HS-5 (cell line): ENCODE results near the gene SLC27A2.

Experiments
- DNase-seq: peaks from one replicate; pipeline ENCODE4 v3.0.0-alpha.2; 2012; ENCODE audit warnings: low read depth

The SLC27A2 gene

DNA sequence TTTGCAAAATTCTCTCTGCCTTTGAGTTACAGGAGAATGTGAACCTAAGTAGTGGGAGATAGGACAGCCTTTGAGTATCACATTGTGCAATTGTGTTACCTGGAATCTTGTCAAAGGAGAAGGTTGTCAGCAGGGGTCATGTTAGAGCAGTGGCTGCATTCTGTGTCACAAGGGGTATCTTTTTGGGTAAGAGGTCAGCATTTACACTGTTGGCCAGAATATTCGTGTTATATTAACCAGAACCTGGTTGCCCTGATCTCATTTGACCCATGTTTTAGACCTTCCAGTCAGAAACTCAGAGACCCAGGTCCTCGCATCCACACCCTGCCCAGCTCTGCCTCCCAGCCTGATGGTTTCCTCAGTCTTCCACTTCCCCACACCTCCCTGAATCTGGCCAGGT is 56.3 kb downstream of the SLC27A2 start:
- DNase-seq: no peak

DNA sequence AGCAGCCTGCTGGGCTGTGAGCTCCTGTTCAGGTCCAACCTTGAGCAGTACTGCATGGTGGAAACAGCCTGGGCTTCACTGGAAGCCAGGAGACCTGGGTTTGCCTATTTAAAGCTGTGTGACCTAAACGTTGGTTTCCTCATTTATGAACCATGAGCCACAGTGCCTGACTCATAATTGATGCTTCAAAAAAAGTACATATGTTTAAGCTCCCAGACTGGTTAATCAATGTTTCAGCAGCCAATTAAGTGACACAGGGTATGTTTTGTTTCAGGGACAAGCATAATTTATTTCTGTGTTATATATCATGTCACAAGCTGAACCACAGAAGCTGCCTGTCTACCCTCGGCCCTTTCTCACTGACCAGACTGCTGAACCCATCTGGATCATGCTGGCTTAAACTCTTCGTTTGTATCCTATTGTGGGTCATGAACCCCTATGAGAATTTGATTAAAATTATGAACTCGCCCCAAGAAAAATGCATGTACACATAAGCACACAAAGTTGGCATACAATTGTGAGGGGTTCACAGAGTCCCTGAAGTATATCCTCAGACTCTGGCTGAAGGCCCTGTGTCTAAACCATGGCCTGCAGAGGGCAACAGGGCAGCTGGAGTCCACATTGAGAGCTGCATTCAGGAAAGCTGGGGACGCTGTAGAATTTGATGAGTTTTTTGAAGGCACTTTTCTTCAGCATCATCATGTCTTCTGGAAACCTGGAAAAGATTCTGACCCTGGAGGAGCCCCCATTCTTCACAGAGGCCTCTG is 59.9 kb downstream of the SLC27A2 start:
- DNase-seq: no peak

DNA sequence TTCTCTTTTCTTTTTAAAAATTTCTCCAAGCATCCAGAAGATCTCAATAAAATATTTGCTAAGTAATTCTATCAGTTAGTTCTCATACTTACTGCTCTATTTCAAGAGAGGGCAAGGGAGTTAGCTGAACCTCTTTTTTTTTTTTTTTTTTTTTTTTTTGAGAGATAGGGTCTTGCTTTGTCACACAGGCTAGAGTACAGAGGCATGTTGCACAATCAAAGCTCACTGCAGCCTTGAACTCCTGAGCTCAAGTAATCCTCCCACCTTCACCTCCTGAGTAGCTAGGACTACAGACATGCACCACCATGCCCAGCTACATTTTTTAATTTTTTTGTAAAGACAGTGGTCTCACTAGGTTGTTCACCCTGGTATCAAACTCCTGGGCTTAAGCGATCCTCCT is 62.2 kb downstream of the SLC27A2 start:
- DNase-seq: no peak

DNA sequence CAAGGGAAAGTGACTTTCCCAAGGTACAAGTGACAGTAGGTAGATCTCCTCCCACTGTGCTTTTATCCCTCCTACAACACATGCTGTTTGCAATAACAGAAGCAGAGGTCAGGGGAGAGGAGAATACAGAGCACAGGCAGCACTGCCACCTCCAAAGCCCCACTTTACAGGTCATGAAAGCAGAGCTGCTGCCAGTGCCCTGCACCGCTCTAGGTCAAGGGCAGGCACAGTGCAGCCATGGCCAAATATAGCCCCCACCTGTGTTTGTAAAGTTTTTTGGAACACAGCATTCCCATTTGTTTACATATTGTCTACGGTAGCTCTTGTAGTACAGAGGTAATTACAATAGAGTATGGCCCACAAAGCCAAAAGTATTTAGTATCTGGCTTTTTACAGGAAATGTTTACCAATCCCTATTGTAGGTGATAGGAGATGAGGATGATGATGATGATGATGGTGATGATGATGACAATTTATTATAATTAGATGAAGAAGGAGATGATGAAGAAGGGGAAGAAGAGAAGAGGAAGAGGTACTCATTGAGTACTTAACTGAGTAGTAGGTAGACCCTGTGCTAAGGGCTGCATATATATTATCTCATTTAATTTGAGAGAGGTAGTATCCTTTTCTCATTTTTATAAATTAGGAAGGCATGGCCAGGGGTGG is 63.1 kb downstream of the SLC27A2 start:
- DNase-seq: no peak

DNA sequence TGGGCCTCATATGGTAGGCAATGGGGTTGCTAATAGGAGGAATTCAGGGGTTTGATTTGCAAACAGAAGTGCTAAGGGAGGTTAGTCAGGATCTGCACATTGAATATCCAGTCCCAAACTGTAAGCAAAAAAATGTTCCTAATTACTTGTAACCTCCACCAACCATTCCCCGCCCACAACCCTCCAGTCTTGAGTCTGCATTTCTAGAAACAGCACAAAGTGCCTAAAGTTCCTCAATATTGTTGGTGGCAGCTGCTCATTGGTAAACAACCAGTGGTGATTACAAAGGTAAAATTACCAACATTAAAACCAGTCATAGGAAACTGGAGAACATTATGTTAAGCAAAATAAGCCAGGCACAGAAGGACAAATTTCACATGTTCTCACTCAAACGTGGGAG is 64.6 kb downstream of the SLC27A2 start:
- DNase-seq: no peak

DNA sequence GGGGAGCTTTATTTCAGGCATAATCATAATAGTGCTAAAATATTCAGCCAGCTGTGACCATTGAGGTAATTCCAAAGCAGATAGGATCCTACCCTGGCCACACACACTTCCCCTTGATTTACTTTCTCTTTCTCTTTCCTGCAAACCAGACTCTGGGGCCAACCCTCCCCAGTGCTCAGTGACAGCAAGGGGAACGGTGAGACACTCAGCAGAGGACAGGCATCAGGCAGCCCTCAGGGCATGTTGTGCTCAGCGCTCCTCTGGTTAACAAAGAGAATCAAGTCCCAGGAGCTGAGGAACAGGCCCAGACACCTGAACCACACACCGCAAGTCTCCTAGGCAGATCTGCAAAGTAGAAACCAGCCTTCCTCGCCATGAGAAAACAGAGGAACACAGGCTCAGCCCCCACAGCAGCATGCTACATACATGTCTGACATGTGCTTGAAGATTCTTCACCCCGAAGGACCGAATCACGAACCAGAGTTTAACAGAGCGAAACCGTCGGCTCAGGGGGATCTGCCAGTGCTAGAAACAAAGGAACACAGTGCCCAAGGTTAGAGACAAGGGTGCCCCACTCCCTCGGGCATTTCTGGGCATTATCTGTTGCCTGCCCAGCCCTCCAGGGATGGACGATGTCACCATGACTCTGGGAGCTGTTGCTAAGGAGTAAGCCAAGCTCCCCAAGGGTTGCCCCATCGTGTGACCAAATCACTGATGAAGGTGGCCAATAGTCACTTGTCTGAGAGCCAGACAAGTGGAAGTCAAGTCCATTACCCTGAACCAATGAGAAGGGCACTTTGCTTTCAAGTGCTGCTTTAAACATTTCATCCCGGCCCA is 66.0 kb downstream of the SLC27A2 start:
- DNase-seq: no peak

DNA sequence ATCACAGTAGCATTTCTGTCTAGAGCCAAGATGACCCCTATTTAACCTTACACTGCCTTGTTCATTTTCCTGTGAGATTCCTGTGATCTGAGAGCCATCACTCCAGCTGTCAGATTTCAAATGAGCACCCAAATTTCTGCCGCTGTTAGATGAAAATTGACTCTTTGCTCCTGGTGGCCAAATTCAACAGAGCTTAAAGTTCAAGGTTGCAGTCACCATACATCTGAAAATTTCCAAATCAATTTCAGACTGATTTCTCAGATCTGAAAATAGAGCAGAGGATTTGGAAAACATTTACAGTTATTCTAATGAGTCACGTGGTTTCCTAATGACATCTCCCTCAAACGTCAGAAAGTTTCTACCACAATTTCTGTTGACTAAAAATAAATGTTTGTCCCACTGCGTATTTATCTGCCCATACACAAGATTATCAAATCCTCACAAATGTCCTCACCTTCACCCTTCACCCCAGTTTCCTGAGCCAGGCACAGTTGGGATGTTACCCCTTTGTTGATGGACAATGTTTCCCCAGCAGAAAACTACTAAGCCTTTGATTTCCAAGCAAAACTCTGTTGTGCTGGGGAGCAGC is 67.1 kb downstream of the SLC27A2 start:
- no peak for DNase-seq

DNA sequence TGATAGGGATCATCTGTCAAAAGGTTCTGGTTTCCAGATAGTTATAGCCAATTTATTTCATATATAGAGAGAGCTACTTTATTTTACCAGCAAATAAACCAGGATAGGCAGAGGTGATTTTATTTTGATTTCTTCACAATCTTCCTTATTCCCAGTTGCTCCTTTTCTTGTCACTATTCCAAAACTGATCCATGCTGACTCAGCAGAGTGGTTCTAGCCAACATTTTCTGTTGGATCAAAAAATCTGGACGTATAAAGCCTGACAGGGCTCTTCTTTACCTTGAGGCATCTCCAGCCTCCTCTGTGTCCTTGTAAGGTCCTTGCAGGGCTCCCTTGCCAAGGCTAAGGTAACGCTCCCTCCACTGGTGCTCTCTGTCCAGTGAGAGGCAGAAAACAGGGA is 67.7 kb downstream of the SLC27A2 start:
- DNase-seq: no peak

DNA sequence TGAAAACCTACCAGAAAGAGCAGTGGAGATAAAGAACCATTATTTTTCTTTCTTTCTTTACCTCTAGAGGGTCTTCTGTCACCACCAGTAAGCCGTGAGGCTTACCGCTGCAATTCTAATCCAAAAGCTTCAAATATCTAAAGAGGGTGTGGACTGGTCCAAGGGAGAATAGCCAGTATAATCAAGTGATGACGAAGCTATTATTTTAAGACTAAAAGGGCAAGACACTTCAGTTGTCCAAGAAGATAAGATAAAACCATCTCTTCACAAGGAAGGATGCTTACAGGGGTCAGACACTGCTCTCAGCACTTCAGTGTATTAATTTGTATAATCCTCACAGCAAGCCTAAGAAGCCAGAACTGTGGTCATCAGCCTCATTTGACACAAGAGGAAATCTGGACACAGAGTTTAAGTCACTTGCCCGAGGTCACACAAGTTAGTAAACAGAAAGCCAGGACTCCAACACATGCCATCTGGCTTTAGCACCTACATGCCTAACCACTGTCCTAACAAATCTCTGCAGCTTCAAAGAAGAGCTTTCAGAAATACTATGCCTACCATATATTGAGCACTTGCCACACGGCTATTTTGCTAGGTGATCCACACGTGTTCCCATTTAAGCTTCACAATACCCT is 68.9 kb downstream of the SLC27A2 start:
- no peak for DNase-seq

DNA sequence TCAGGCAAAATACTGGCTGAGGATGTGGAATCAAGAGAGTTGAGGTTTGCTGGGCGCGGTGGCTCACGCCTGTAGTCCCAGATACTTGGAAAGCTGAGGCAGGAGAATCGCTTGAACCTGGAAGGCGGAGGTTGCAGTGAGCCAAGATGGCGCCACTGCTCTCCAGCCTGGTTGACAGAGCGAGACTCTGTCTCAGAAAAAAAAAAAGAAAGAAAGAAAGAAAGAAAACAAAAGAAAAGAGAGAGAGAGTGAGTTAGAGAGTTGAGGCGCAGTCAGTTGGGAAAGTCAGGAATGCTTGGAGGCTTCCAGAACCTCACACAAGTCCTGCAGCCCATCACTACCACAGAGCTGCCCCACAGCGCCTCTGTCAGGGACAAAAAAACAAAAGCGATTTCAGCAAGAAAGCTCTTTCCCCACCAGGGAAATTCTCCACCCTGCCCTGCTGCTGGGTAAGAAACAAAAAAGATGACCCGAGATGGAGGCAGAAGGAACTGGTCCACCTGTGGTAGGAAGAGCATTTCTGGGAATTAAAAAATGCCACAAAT is 69.7 kb downstream of the SLC27A2 start:
- no peak for DNase-seq

DNA sequence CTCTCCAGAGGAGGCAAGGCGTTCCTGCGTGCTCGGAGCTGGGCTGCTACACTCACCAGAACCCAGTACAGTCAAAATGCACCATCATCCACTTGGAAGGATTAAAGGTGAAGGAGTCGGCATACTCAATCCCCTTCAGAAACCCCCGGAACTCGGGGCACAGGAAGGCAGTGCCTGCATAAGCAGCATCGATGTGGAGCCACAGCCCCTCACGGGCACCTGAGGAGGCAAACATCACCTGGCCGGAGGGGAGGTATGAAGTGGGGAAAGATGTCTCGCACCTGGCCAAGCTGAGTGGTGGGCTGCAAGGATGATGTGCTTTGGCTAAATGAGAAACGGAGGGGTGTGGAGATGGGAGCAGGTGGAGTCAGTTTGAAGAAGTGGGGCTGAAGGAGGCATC is 70.6 kb downstream of the SLC27A2 start:
- DNase-seq: no peak

DNA sequence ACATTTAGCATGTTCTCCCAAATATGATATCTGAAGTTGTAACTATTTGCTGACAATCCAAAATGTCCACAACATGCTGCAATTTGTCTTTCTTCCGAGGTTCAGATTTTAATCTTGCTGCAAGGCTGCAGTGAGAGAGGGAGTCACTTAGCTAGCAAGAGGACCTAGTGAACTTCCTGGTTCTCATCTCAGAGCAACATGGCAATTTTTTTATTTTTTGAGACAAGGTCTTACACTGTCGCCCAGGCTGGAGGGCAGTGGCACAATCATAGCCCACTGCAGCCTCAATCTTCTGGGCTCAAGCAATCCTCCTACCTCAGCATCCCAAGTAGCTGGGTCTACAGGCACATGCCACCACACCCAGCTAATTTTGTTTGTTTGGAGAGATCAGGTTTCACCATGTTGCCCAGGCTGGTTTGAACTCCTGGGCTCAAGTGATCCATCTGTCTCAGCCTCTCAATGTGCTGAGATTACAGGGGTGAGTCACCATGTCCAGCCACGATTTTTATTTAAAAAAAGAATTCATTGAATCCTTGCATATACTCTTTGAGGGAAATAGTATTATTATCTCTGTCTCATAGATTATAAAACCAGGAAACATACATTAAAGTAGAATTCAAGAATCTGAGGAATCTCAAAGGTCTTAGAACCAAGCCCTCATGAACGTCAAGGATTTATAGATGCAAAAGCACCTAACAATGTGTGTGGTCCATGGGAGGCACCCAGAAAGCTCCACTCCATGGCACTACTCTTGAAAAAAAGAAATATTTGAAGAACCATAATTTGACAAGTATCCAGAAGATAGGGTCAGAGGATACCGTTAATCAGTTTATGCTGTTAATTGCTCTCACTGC is 74.4 kb downstream of the SLC27A2 start:
- DNase-seq: peak; percentile 43

DNA sequence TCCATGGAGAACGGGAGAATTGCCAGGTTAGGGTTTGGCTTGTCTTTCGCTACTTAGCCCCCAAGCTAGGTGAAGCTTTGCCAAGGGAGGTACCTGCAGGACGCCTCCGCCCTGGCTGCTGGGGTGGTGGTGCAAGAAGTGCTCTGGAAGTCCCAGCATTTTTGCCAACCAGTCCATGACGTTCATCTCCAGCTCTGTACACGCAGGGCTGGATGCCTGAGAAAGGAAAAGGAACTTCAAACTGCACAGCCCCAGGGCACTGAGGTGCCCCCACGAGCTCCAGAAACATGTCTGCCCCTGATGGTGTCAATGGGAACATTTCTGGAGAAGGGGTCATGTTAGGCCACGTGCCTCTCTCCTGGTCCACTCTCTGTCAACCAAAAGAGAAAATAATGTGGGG is 75.3 kb downstream of the SLC27A2 start:
- no peak for DNase-seq

DNA sequence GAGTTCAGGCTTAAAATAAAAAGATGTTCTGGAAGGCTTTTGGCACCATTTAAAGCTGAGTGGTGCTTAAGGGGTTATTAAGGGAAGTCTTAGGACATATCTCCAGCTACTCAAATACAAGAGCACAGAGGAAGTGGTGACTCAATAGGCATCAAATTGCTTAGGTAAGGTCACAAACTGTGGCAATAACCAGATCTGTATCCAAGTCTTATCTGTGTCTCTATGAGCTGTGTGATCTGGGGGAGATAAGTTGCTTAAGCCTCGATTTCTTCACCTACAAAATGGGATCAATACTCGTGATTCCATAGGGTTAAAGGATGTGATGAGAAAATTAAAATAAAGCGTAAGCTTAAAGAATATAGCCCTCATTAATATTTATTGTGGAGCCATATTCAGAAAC is 75.9 kb downstream of the SLC27A2 start:
- no peak for DNase-seq

DNA sequence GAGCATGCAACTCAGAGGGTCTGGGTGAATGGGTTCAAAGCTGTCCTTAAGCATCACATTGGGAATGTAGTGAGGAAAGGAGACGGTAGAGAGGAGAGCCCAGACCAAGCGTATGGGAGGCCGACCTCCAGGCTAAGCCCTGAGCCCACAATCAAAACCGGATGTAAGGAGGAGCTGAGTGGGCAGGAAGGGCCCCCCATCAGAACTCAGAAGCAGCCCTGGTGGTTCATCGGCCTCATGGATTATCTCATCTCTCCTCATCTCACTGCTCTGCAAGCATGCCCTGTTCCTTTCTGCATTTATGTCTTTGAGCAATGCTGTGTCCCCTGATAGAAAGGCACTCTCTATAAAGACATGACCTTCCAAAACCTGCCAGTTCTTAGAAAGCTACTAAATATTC is 77.3 kb downstream of the SLC27A2 start:
- no peak for DNase-seq

DNA sequence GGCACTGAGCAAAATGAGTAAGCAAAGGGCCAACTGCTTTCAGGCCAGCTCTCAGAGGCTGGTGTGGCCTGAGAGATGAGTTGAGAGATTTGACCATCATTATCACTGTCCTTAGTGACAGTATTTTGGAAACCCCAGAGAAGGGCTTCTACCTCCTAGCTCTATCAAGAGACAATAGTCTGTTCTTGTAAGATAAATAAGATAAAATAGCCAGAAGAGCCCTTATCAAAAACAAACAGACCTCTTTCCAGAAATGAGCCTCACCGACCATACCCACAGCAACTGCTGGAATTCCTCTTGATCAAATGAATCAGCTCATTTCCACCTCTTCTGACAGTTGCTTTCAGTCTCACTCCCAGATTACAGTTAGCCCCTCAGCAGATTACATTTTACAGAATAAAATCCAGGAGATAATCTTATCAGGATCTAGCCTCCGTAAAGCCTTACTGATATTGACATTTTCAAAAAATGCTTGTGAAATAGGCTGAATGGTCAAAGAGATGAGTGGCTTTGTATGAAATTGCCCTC is 79.0 kb downstream of the SLC27A2 start:
- DNase-seq: no peak

DNA sequence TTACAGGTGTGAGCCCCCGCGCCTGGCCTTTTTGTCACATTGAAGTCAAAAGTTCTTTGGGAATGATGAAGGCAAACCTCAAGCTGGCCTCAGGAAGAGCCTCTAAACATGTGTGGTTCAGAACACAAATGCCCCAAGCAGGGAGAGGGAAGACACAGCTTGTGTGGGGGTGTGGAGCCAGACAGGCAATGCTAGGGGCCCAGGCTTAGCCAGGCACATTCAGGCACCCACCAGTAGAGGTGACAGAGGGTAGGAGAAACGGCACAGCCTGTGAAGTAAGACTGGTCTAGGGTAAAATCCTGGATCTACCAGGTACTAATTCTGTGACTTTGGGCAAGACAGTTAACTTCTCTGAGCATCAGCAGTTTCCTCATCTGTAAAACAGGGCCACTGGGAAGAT is 80.0 kb downstream of the SLC27A2 start:
- DNase-seq: no peak

DNA sequence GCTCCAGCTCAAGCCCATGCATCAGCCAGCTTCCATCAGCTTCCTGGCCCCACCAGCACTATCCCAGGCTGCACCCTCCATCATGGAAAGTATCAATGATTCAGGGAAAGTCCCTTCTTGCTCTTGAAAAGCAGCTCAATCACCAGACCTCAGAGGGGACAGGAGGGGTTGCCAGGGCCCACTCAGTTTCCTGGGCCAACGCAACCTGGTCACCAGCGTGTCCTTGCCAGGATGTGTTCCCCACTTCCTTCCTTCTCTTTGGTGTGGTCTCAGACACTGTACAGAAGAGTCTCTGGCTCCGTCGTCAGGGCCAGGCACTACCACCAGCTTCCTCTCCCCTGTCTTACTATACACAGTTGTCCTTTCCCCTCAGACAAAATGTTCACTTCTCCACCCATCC is 80.5 kb downstream of the SLC27A2 start:
- no peak for DNase-seq

DNA sequence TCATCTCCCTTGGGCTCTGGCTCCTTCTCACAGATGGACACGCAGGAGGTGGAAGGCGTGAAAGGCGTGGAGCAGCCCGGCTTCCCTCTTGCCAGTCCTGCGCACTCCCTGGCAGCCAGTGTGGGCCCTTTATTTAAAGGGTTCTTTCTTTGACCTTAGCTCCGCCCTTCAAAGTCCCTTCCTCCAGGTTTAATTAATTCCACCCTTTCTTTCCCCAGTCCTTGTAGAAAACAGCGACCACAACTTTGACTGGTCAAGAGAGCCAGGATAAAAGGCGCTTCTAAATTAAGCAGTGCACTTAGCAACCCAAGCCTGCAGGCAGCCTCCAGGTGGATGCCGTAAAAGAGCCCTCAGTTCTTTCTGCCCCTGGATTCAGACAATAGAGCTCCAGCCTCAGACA is 83.6 kb downstream of the SLC27A2 start, which contains the start of gene HDC:
Gene HDC, minus strand, starts transcription at position 107 of the 400 bp plus-strand sequence. Its CDS starts 103 bp downstream, at position 4.
- DNase-seq: no peak

DNA sequence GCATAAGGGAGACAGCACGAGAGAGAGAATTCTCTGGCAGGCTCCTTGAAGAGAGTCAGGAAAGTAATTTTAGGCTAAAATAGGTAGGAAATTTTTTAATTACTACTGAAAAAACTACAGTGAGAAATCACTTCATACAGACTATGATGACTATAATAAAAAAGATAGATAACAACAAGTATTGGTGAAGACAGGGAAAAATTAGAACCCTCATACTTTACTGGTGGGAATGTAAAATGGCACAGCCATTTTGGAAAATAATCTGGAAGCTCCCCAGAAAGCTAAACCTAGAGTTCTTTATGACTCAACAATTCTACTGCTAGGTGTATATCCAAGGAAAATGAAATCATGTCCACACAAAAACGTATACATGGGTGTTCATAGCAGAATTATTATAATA is 85.6 kb downstream of the SLC27A2 start:
- no peak for DNase-seq
